Measurements from ENCODE around the gene KIAA1614. TPM values are rescaled to one million over a fixed set of nuclear protein-coding genes. Genes with fewer than 3 reads are reported as not detected.

KIAA1614 gene
- total RNA-seq, 2 donors from 2014 or later, result 9.1 to 11.0 TPM

DNA sequence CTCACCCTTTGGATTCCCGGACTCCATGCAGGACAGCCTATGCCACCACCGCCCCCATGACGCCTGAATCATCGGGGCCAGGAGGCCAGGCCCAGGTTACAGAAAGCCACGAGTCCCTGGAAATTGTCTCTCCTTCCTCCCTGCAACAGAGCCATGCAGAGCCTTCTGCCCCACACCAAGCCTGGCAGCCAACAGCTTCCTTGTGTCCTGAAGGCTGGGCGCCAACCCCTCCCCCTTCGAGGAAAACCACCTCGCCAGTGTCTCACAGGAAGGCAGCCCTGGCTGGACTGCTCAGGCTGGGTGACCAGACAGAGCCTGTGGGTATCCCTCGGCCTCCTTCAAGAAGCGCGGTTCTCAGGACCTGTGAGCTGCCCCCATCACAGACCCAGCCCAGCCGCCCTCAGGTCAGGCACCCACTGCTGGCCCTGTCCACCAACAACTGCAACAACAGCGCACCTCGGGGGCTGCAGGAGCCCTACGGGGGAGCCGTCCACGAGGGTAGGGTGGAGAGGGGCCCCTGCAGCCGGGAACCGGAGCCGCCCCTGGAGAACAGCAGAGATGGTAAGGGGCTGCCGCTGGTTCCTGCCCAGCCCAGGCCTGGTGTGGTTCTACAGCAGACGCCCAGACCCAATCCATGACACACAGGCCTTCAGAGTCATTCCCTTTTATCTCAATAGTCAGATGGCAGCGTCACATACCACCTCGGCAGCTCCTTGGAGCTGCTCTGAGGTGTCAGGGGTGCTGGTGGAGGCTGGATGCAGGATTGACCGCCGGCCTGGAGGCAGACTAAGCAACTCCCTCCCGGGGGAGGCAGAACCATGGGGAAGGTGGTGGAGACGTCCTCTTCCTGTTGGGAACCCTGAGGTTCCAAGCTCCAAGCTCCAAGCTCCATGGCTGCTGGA is 23.7 kb downstream of the KIAA1614 start:
- Histone ChIP-seq H3K36me3 (peaks cover 35% of the 10 kb centered on the region), H3K4me3 (no peak overlapping the region), H3K9me3 (no peaks in the 10 kb centered on the region), H3K4me1 (no peaks in the 10 kb centered on the region), H3K27me3 (no peaks in the 10 kb centered on the region), H3K27ac (no peak overlapping the region)
- TF ChIP-seq, protein P1, sequence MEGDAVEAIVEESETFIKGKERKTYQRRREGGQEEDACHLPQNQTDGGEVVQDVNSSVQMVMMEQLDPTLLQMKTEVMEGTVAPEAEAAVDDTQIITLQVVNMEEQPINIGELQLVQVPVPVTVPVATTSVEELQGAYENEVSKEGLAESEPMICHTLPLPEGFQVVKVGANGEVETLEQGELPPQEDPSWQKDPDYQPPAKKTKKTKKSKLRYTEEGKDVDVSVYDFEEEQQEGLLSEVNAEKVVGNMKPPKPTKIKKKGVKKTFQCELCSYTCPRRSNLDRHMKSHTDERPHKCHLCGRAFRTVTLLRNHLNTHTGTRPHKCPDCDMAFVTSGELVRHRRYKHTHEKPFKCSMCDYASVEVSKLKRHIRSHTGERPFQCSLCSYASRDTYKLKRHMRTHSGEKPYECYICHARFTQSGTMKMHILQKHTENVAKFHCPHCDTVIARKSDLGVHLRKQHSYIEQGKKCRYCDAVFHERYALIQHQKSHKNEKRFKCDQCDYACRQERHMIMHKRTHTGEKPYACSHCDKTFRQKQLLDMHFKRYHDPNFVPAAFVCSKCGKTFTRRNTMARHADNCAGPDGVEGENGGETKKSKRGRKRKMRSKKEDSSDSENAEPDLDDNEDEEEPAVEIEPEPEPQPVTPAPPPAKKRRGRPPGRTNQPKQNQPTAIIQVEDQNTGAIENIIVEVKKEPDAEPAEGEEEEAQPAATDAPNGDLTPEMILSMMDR (IDR thresholded peaks at IDR 0.05), result no peak
- DNase-seq (ENCODE audit: low spot score), result no peak

- Histone ChIP-seq H3K27ac (no peak overlapping the region), H3K9me3 (no peaks in the 10 kb centered on the region), H3K27me3 (no peaks in the 10 kb centered on the region), H3K4me1 (no peaks in the 10 kb centered on the region), H3K4me3 (no peak overlapping the region), H3K36me3 (peaks cover 35% of the 10 kb centered on the region)
- DNase-seq (ENCODE audit: low spot score), result no peak
- TF ChIP-seq, protein P1 (IDR thresholded peaks at IDR 0.05), result no peak
These were observed 24.3 kb downstream of the KIAA1614 start for GRCh38 chr1:180937012-180937372.

GRCh38 chr1:180937624-180938225 is 25.0 kb downstream of the KIAA1614 start:
- Histone ChIP-seq H3K4me3 (no peak overlapping the region), H3K36me3 (peaks cover 35% of the 10 kb centered on the region), H3K27me3 (no peaks in the 10 kb centered on the region), H3K9me3 (no peaks in the 10 kb centered on the region), H3K27ac (no peak overlapping the region), H3K4me1 (no peaks in the 10 kb centered on the region)
- no peak for DNase-seq (ENCODE audit: low spot score)
- TF ChIP-seq, protein P1 (IDR thresholded peaks at IDR 0.05), result no peak

DNA sequence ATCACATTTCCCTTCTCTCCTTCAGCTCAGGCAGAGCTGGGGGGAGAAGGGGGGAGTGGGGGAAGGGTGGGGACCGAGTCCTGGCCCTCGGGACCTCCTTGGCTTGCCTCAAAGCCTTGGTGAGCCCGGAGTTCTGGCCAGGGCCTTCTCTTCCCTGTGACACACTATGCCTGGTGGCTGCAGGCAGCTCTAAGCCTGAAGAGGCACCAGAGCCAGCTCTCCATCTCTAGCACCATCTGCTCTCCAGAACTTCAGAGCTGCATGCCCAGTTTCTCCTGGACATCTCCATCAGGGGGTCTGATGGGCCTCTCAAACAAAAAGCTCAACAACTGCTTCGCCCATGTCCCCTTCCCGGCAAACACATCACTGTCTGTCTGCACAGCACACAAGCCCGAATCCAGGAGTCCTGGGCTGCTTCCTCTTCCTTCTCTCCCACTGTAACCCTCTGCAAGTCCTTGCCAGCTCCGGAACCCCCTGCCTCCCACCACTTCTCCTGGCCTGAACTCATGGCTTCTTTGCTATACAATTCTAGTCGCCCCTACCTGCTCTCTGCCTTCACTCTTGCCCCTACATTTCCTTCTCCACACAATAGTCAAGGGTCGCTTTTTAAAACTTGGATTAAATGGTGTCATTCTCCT is 26.5 kb downstream of the KIAA1614 start:
- H3K4me1 ChIP-seq, result no peaks in the 10 kb centered on the region
- no peak overlapping the region for H3K4me3 ChIP-seq
- H3K27me3 ChIP-seq, result no peaks in the 10 kb centered on the region
- peaks cover 33% of the 10 kb centered on the region for H3K36me3 ChIP-seq
- TF ChIP-seq, protein P1 (IDR thresholded peaks at IDR 0.05), result no peak
- DNase-seq (ENCODE audit: low spot score), result no peak
- H3K27ac ChIP-seq, result no peak overlapping the region
- no peaks in the 10 kb centered on the region for H3K9me3 ChIP-seq

GRCh38 chr1:180939711-180940103 is 27.0 kb downstream of the KIAA1614 start:
- no peak overlapping the region for H3K27ac ChIP-seq
- DNase-seq (ENCODE audit: low spot score), result no peak
- H3K4me3 ChIP-seq, result no peak overlapping the region
- TF ChIP-seq, protein P1 (IDR thresholded peaks at IDR 0.05), result no peak
- peaks cover 34% of the 10 kb centered on the region for H3K36me3 ChIP-seq
- no peaks in the 10 kb centered on the region for H3K4me1 ChIP-seq
- no peaks in the 10 kb centered on the region for H3K27me3 ChIP-seq
- H3K9me3 ChIP-seq, result no peaks in the 10 kb centered on the region

All from right atrium auricular region (tissue), 2 donors.